ENCODE data around the gene CCNL2. TPM values are rescaled to one million over a fixed set of nuclear protein-coding genes. Genes with fewer than 3 reads are reported as not detected.

Gene CCNL2
- total RNA-seq, 1 experiment from 2014 or later = 79.0 TPM

GRCh38 chr1:1348420-1349255 is 50.5 kb downstream of the CCNL2 start:
- H3K4me3 ChIP-seq = peak overlapping the region; percentile 100
- H3K9me3 ChIP-seq (replicated peaks) = no peaks in the 10 kb centered on the region
- peaks cover 55% of the 10 kb centered on the region for H3K4me1 ChIP-seq (replicated peaks)
- H3K36me3 ChIP-seq = peaks cover 58% of the 10 kb centered on the region
- peak overlapping the region; percentile 26; the same call in 1 of the 2 replicates for H3K27ac ChIP-seq
- H3K27me3 ChIP-seq (replicated peaks) = no peaks in the 10 kb centered on the region
- DNase-seq (ENCODE audit: low read depth in 1 of 2, low spot score in 2 of 2) = no peak

GRCh38 chr1:1347663-1348419 is 51.3 kb downstream of the CCNL2 start:
- Histone ChIP-seq H3K9me3 (replicated peaks) (no peaks in the 10 kb centered on the region), H3K27ac (peak overlapping the region; percentile 26), H3K4me1 (replicated peaks) (peaks cover 59% of the 10 kb centered on the region), H3K36me3 (peaks cover 51% of the 10 kb centered on the region), H3K27me3 (replicated peaks) (no peaks in the 10 kb centered on the region), H3K4me3 (peak overlapping the region; percentile 100)
- no peak for DNase-seq (ENCODE audit: low read depth in 1 of 2, low spot score in 2 of 2)

GRCh38 chr1:1347026-1347595 is 52.0 kb downstream of the CCNL2 start:
- Histone ChIP-seq H3K9me3 (replicated peaks) (no peaks in the 10 kb centered on the region), H3K27me3 (replicated peaks) (no peaks in the 10 kb centered on the region), H3K4me3 (peak overlapping the region; percentile 100), H3K4me1 (replicated peaks) (peaks cover 59% of the 10 kb centered on the region), H3K27ac (no peak overlapping the region), H3K36me3 (peaks cover 47% of the 10 kb centered on the region)
- DNase-seq (ENCODE audit: low read depth in 1 of 2, low spot score in 2 of 2) = no peak

DNA sequence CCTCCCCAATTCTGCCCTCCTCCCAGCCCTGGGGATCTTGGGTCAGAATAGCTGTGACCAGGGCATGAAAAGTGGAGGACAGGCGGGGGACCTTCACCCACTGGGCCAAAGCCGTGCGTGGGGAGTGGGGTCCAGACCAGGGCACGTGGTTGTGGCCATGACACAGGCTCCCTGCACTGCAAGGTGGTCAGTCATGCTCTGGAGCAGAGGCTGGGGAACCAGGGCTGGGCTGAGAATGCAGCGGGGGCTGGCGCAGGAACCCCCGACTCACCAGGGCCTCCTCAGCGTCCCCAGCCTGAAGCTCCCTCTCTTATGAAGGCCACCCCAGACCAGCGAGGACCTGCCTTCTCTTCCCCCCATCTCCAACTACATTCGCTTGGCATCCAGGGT is 52.6 kb downstream of the CCNL2 start:
- Histone ChIP-seq H3K36me3 (peaks cover 47% of the 10 kb centered on the region), H3K27ac (peak overlapping the region; percentile 68), H3K27me3 (replicated peaks) (no peaks in the 10 kb centered on the region), H3K4me1 (replicated peaks) (peaks cover 59% of the 10 kb centered on the region), H3K4me3 (no peak overlapping the region), H3K9me3 (replicated peaks) (no peaks in the 10 kb centered on the region)
- no peak for DNase-seq (ENCODE audit: low read depth in 1 of 2, low spot score in 2 of 2)

DNA sequence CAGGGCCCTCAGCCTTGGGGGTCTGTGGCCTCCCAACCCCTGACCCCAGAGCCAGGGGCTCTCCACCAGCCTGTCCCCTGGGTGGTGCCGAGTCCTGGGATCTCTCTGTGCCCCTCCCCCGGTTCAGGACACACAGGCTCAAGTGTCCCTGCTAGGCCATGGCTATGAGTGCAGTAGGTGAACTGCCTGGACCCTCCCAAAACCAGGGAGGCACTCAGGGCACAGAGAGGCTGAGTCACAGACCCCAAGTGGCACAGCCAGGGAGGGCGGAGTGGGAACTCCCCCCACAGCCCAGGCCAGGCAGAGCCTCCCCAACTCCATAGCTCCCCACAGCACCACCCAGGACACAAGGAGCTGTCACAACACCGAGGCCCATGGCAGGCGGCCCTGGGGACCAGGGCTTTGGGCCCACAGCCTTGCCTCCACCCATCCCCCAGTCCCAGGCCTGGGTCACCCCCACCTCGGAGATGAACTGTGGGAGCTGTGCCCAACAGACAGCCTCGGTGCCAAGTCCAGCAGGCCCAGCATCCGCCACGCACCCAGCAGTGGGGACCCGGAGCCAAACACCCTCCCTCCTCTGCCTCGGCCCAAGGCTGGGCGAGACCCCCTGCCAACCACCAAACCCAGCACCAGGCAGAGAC is 53.2 kb downstream of the CCNL2 start:
- H3K9me3 ChIP-seq (replicated peaks) = no peaks in the 10 kb centered on the region
- peak overlapping the region; percentile 8 for H3K4me3 ChIP-seq
- no peak for DNase-seq (ENCODE audit: low read depth in 1 of 2, low spot score in 2 of 2)
- H3K27me3 ChIP-seq (replicated peaks) = no peaks in the 10 kb centered on the region
- peaks cover 50% of the 10 kb centered on the region for H3K36me3 ChIP-seq
- peaks cover 59% of the 10 kb centered on the region for H3K4me1 ChIP-seq (replicated peaks)
- peak overlapping the region; percentile 68 for H3K27ac ChIP-seq

DNA sequence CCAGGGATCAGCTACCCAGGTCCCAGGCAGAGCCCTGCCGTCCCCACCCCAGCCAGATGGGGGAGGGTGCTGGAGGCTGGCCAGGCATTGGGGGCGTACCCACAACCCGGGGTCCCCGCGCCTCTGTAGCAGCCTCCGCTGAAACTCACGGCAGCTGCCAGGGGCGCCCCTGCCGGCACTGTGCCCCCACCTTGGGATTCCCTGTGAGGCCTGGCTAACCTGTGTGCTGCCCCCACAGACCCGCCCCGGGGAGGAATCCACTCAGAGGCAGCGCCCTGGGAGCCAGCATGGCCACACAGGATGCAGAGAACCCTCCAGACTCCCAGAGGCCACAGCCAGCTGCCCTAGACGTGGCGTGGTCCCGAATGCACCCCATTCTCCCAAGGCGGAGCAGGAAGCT is 53.8 kb downstream of the CCNL2 start:
- peak overlapping the region; percentile 68 for H3K27ac ChIP-seq
- H3K4me1 ChIP-seq (replicated peaks) = peaks cover 59% of the 10 kb centered on the region
- peaks cover 56% of the 10 kb centered on the region for H3K36me3 ChIP-seq
- no peaks in the 10 kb centered on the region for H3K27me3 ChIP-seq (replicated peaks)
- H3K9me3 ChIP-seq (replicated peaks) = no peaks in the 10 kb centered on the region
- peak overlapping the region; percentile 8 for H3K4me3 ChIP-seq
- peak in 1 of 2 experiments; percentile 91 for DNase-seq (ENCODE audit: low read depth in 1 of 2, low spot score in 2 of 2)

- Histone ChIP-seq H3K36me3 (peaks cover 61% of the 10 kb centered on the region), H3K4me1 (replicated peaks) (peaks cover 59% of the 10 kb centered on the region), H3K27ac (peak overlapping the region; percentile 68), H3K9me3 (replicated peaks) (no peaks in the 10 kb centered on the region), H3K27me3 (replicated peaks) (no peaks in the 10 kb centered on the region), H3K4me3 (peak overlapping the region; percentile 8)
- DNase-seq (ENCODE audit: low read depth in 1 of 2, low spot score in 2 of 2) = peak; percentile 96 to 99
Observed at GRCh38 chr1:1344655-1345361, 54.3 kb downstream of the CCNL2 start.

DNA sequence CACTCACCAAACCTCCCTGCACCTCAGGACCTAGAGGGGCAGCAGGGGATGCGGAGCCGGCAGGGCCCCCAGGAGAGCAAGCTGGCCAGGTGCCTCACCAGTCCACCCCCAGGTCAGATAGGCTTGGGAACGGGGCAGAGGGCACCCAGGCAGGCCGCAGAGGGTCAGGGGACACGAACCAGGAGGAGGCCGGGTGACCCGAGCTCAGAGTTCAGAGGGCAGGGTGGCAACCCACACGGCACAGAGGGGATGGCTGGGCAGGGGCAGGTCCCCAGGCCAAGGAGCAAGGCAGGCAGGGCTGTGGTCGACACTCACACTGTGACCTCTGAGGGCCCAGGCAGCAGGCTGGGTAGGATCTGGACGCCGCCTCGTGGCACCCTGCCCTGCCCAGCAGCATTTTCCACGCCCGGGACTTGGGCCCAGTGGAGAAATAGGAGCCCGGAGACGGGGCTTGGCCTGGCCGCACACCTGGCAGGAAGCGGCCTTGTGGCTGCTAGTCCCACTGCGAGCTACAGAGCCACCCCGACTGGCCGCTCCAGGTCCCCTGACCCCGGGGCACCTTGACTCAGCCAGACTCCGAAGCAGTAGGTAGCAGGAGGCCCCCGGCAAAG is 55.2 kb downstream of the CCNL2 start:
- Histone ChIP-seq H3K27me3 (replicated peaks) (no peaks in the 10 kb centered on the region), H3K27ac (peak overlapping the region; percentile 68), H3K4me1 (replicated peaks) (peaks cover 56% of the 10 kb centered on the region), H3K36me3 (peaks cover 61% of the 10 kb centered on the region), H3K9me3 (replicated peaks) (no peaks in the 10 kb centered on the region), H3K4me3 (no peak overlapping the region)
- DNase-seq (ENCODE audit: low read depth in 1 of 2, low spot score in 2 of 2) = no peak

DNA sequence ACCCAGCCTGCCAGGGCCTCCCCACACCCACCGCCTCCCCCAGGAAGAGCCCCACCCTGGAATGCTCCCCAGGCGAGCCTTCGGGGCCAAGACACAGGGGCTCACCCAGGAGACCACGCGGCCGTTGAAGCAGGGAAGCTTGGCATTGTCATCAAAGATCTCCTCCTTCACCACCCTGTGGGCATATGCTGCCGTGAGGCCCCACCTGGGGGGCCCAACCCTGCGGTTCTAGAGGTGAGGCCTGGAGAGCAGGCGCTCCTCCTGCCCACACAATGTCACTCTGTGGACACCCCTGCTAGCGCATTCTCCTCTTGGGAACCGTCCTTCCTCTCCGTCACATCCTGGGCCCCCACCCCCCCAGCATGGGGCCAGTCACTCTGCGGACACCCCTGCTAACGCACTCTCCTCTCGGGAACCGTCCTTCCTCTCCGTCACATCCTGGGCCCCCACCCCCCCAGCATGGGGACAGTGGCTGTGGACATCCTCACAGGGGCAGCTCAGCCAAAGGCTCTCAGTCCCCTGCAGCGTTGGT is 56.5 kb downstream of the CCNL2 start:
- Histone ChIP-seq H3K4me1 (replicated peaks) (peaks cover 44% of the 10 kb centered on the region), H3K4me3 (no peak overlapping the region), H3K27ac (no peak overlapping the region), H3K9me3 (replicated peaks) (no peaks in the 10 kb centered on the region), H3K36me3 (peaks cover 57% of the 10 kb centered on the region), H3K27me3 (replicated peaks) (no peaks in the 10 kb centered on the region)
- DNase-seq (ENCODE audit: low read depth in 1 of 2, low spot score in 2 of 2) = no peak

DNA sequence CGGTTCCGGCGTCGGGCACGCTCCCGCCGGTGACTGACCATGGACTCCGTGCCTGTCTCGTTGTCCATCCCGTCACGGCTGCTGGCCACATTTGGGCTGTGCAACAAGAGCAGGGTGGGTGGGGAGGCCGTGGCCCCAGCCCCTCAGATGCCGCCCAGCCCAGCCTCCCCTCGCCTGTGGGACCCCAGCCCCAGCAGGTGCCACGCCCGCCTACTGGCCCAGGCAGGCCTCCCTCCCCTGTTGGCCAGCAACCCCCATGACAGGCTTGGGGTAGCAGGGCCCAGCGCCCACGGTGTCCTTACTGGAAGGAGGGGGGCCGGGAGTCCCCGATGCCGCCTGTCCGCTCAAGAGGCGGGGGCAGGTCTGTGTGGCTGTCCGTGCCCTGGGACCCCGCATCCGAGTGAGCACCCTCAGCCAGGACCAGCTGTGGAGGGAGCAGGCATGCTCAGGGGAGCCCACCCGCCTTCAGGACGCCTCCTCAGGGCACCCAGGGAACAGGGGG is 57.0 kb downstream of the CCNL2 start:
- Histone ChIP-seq H3K9me3 (replicated peaks) (no peaks in the 10 kb centered on the region), H3K27ac (no peak overlapping the region), H3K4me3 (no peak overlapping the region), H3K27me3 (replicated peaks) (no peaks in the 10 kb centered on the region), H3K4me1 (replicated peaks) (peaks cover 39% of the 10 kb centered on the region), H3K36me3 (peaks cover 60% of the 10 kb centered on the region)
- no peak for DNase-seq (ENCODE audit: low read depth in 1 of 2, low spot score in 2 of 2)

DNA sequence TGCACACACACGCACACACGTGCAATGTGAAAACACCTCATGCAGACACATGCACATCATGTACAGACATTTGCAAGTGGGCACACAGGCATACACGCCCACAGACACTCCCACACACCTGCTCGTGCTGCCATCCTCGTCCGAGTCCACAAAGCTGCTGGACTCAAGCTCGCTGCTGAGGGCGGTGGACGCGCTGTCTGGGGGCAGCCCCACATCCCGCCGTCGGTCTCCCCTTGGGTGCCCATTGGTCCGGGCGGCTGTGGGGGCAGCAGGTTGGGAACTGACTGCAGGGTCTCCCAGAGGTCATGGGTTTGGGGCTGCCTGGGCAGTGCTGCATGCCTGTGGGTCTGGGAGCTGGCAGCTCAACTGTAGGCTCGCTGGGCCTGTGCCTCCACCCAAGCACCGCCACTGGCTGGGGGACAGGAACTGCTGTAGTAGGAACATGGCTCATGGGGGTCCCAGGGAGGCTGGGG is 57.5 kb downstream of the CCNL2 start:
- no peak overlapping the region for H3K4me3 ChIP-seq
- H3K4me1 ChIP-seq (replicated peaks) = peaks cover 34% of the 10 kb centered on the region
- no peaks in the 10 kb centered on the region for H3K9me3 ChIP-seq (replicated peaks)
- no peak overlapping the region for H3K27ac ChIP-seq
- H3K27me3 ChIP-seq (replicated peaks) = no peaks in the 10 kb centered on the region
- peaks cover 64% of the 10 kb centered on the region for H3K36me3 ChIP-seq
- no peak for DNase-seq (ENCODE audit: low read depth in 1 of 2, low spot score in 2 of 2)

DNA sequence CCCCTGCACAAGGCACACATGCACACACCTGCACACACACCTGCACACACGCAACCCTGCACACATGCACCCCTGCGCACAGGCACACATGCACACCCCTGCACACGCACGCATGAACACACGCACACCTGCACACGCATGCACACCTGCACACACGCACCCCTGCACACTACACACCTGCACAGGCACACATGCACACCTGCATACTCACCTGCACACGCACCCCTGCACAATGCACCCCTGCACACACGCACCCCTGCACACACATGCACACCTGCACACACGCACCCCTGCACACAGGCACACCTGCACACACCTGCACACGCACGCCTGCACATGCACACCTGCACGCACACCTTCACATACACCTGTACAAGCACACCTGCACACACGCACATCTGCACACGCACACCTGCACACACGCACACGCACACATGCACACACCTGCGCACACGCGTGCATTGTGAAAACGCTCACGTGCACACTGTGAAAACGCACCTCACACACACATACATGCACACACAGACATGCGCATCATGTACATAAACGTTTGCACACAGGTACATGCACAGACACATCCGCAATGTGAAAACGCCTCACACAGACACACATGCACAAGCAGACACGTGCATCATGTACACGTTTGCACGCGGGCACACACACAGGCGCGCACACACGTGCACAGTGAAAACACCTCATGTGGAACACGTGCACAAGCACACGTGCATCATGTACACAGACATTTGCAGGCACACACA is 58.2 kb downstream of the CCNL2 start:
- Histone ChIP-seq H3K4me3 (no peak overlapping the region), H3K4me1 (replicated peaks) (peaks cover 27% of the 10 kb centered on the region), H3K27ac (no peak overlapping the region), H3K36me3 (peaks cover 62% of the 10 kb centered on the region), H3K9me3 (replicated peaks) (no peaks in the 10 kb centered on the region), H3K27me3 (replicated peaks) (no peaks in the 10 kb centered on the region)
- no peak for DNase-seq (ENCODE audit: low read depth in 1 of 2, low spot score in 2 of 2)
